CD4-positive, alpha-beta memory T cell (primary cell): Measurements from ENCODE around the gene DGKD. TPM values are rescaled to one million over a fixed set of nuclear protein-coding genes. Genes with fewer than 3 reads are reported as not detected.
A peak's percentile ranks its signal among the peaks of the same experiment; 100 is the strongest.

Experiments used
- CTCF ChIA-PET: fragments of 350-600 bp; sonication (Branson Sonifier 250); formaldehyde crosslinking; loops from one replicate; lab custom pipeline; 2021; ENCODE audit warnings: inconsistent platforms; ENCODE audit not compliant: partially characterized antibody; lab: Charles Lee
- POLR2A ChIA-PET: fragments of 350-600 bp; sonication (Branson Sonifier 250); formaldehyde crosslinking; loops from one replicate; lab custom pipeline; 2021; ENCODE audit not compliant: partially characterized antibody; lab: Charles Lee
- DNase-seq, 5 donors: peaks; one replicate each; pipeline versions ENCODE4 v3.0.0 to v3.0.0-alpha.2; 2020 to 2022; ENCODE audit warnings: mixed read lengths in 1 of 5
- H3K27ac ChIP-seq: one replicate; pipeline ENCODE4 v1.7.0; 2013; ENCODE audit warnings: low read depth, low read length
- H3K27me3 ChIP-seq: 2 replicates; pipeline ENCODE4 v1.7.0; 2013; ENCODE audit warnings: mild to moderate bottlenecking, low read length, moderate library complexity; ENCODE audit not compliant: insufficient read depth
- H3K36me3 ChIP-seq: 2 replicates; pipeline ENCODE4 v1.7.0; 2013; ENCODE audit warnings: mild to moderate bottlenecking, low read length, moderate library complexity; ENCODE audit not compliant: insufficient read depth
- H3K4me1 ChIP-seq: 2 replicates; pipeline ENCODE4 v1.7.0; 2013; ENCODE audit warnings: mild to moderate bottlenecking, low read length, moderate library complexity; ENCODE audit not compliant: insufficient read depth
- H3K4me3 ChIP-seq, 2 donors: one replicate each; pipeline ENCODE4 v1.7.0; 2013; ENCODE audit warnings: low read length in 2 of 2, mild to moderate bottlenecking in 1 of 2
- H3K9me3 ChIP-seq, 2 donors: one replicate each; pipeline ENCODE4 v1.7.0; 2013; ENCODE audit warnings: low read length in 2 of 2, control low read depth in 1 of 2; ENCODE audit not compliant: control insufficient read depth in 1 of 2
- H3K27ac Mint-ChIP-seq, 7 donors: one replicate each; pipeline ENCODE4 v1.8.0; 2020 to 2021; ENCODE audit warnings: mixed read lengths in 7 of 7, mild to moderate bottlenecking in 6 of 7, inconsistent platforms in 3 of 7, moderate library complexity in 3 of 7
- H3K27me3 Mint-ChIP-seq, 2 donors: one replicate each; pipeline ENCODE4 v1.8.0; 2020 to 2021; ENCODE audit warnings: mixed read lengths in 2 of 2
- H3K36me3 Mint-ChIP-seq, 2 donors: one replicate each; pipeline ENCODE4 v1.8.0; 2020 to 2021; ENCODE audit warnings: mixed read lengths in 2 of 2, inconsistent platforms in 1 of 2, mild to moderate bottlenecking in 1 of 2
- H3K4me1 Mint-ChIP-seq, 4 donors: one replicate each; pipeline ENCODE4 v1.8.0; 2020 to 2021; ENCODE audit warnings: mixed read lengths in 4 of 4, mild to moderate bottlenecking in 1 of 4
- H3K4me3 Mint-ChIP-seq, 8 donors: one replicate each; pipeline ENCODE4 v1.8.0; 2020 to 2021; ENCODE audit warnings: mixed read lengths in 8 of 8, mild to moderate bottlenecking in 7 of 8, moderate library complexity in 6 of 8, inconsistent platforms in 3 of 8
- H3K9me3 Mint-ChIP-seq, 8 donors: one replicate each; pipeline ENCODE4 v1.8.0; 2020 to 2021; ENCODE audit warnings: mixed read lengths in 8 of 8, mild to moderate bottlenecking in 5 of 8, inconsistent platforms in 3 of 8, moderate library complexity in 1 of 8
- intact Hi-C: fragments of 100-400 bp; cut with micrococcal nuclease; formaldehyde crosslinking; loops from one replicate; pipeline ENCODE4 v1.15.1; 2023
- polyA plus RNA-seq, 2 donors: library from polyadenylated mRNA; unstranded; fragments of 300-500 nt; fragmentation: Illumina TruSeq; gene quantifications; one replicate each; pipeline ENCODE4 v1.2.3, GENCODE V29; 2021
- total RNA-seq, 2 experiments: library from RNA; stranded (reverse); gene quantifications; one replicate each; pipeline ENCODE4 v1.2.3, GENCODE V29; 2021

Gene DGKD
- total and polyA plus RNA-seq, 4 experiments from 2014 or later: 8.9 to 136 (median 78.8) TPM

- H3K4me3 Mint-ChIP-seq: no peak overlapping the region
- H3K27me3 Mint-ChIP-seq: no peaks in the 10 kb centered on the region
- H3K9me3 Mint-ChIP-seq: peaks cover 0 to 6% (median 3%) of the 10 kb centered on the region in 8 donors
- Histone ChIP-seq H3K4me1 (peaks cover 6% of the 10 kb centered on the region), H3K27ac (no peak overlapping the region), H3K36me3 (peaks cover 6% of the 10 kb centered on the region), H3K4me3 (no peak overlapping the region), H3K27me3 (no peaks in the 10 kb centered on the region), H3K9me3 (no peaks in the 10 kb centered on the region)
- CTCF ChIA-PET: no interaction called here
- peaks cover 25 to 45% (median 34%) of the 10 kb centered on the region in 4 donors for H3K4me1 Mint-ChIP-seq
- H3K36me3 Mint-ChIP-seq: peaks cover 21 to 24% of the 10 kb centered on the region in 2 donors
- peak overlapping the region in 1 of 7 donors; percentile 19 for H3K27ac Mint-ChIP-seq
- DNase-seq: no peak
- intact Hi-C loops: no loop called here
- POLR2A ChIA-PET: no interaction called here
These were observed 13.3 kb downstream of the DGKD start for GRCh38 chr2:233367586-233367985.

GRCh38 chr2:233368756-233369155, 14.5 kb downstream of the DGKD start:
- ChIA-PET CTCF (no interaction called here), POLR2A (no interaction called here)
- Mint-ChIP-seq H3K27ac (peak overlapping the region in 3 of 7 donors; percentile 1 to 63 (median 19)), H3K9me3 (peaks cover 0 to 3% (median under 1%) of the 10 kb centered on the region in 8 donors), H3K4me3 (no peak overlapping the region), H3K4me1 (peaks cover 23 to 46% (median 33%) of the 10 kb centered on the region in 4 donors), H3K36me3 (peaks cover 23 to 28% of the 10 kb centered on the region in 2 donors), H3K27me3 (no peaks in the 10 kb centered on the region)
- Histone ChIP-seq H3K4me1 (peaks cover 6% of the 10 kb centered on the region), H3K27me3 (no peaks in the 10 kb centered on the region), H3K9me3 (no peaks in the 10 kb centered on the region), H3K36me3 (peaks cover 3% of the 10 kb centered on the region), H3K27ac (no peak overlapping the region), H3K4me3 (no peak overlapping the region)
- intact Hi-C loops: no loop called here
- no peak for DNase-seq

- peaks cover 6% of the 10 kb centered on the region for H3K4me1 ChIP-seq
- H3K4me1 Mint-ChIP-seq: peaks cover 21 to 41% (median 32%) of the 10 kb centered on the region in 4 donors
- H3K36me3 Mint-ChIP-seq: peaks cover 20 to 24% of the 10 kb centered on the region in 2 donors
- no peaks in the 10 kb centered on the region for H3K36me3 ChIP-seq
- ChIA-PET CTCF (interaction anchor here (0.9 kb wide), 1 partner anchor 16 kb away, joined by 4 read pairs; no protein-coding TSS in a partner anchor), POLR2A (no interaction called here)
- no peak overlapping the region for H3K27ac ChIP-seq
- DNase-seq: no peak
- no peaks in the 10 kb centered on the region for H3K9me3 Mint-ChIP-seq
- intact Hi-C loops: no loop called here
- H3K4me3 ChIP-seq: no peak overlapping the region
- no peak overlapping the region for H3K4me3 Mint-ChIP-seq
- H3K9me3 ChIP-seq: no peaks in the 10 kb centered on the region
- H3K27me3 Mint-ChIP-seq: no peaks in the 10 kb centered on the region
- H3K27me3 ChIP-seq: no peaks in the 10 kb centered on the region
- peak overlapping the region in 2 of 7 donors; percentile 55 to 69 for H3K27ac Mint-ChIP-seq
These were observed 15.2 kb downstream of the DGKD start for GRCh38 chr2:233369462-233369861.

GRCh38 chr2:233369897-233370685, 15.8 kb downstream of the DGKD start:
- Mint-ChIP-seq H3K27ac (peak overlapping the region in 3 of 7 donors; percentile 10 to 69 (median 55)), H3K9me3 (no peaks in the 10 kb centered on the region), H3K4me1 (peaks cover 20 to 39% (median 29%) of the 10 kb centered on the region in 4 donors), H3K27me3 (no peaks in the 10 kb centered on the region), H3K4me3 (no peak overlapping the region), H3K36me3 (peaks cover 17 to 22% of the 10 kb centered on the region in 2 donors)
- Histone ChIP-seq H3K27me3 (no peaks in the 10 kb centered on the region), H3K27ac (no peak overlapping the region), H3K4me1 (peaks cover 6% of the 10 kb centered on the region), H3K4me3 (no peak overlapping the region), H3K36me3 (no peaks in the 10 kb centered on the region), H3K9me3 (no peaks in the 10 kb centered on the region)
- intact Hi-C loops: no loop called here
- POLR2A ChIA-PET: no interaction called here
- CTCF ChIA-PET: interaction anchor here (0.9 kb wide), 1 partner anchor 17 kb away, joined by 4 read pairs; no protein-coding TSS in a partner anchor
- no peak for DNase-seq

- Mint-ChIP-seq H3K4me1 (peaks cover 15 to 33% (median 24%) of the 10 kb centered on the region in 4 donors), H3K27ac (peak overlapping the region in 2 of 7 donors; percentile 42 to 47), H3K9me3 (no peaks in the 10 kb centered on the region), H3K27me3 (no peaks in the 10 kb centered on the region), H3K36me3 (peaks cover 22 to 26% of the 10 kb centered on the region in 2 donors), H3K4me3 (no peak overlapping the region)
- H3K9me3 ChIP-seq: no peaks in the 10 kb centered on the region
- peaks cover under 1% of the 10 kb centered on the region for H3K4me1 ChIP-seq
- H3K27me3 ChIP-seq: no peaks in the 10 kb centered on the region
- no peaks in the 10 kb centered on the region for H3K36me3 ChIP-seq
- DNase-seq: no peak
- intact Hi-C loops: no loop called here
- no peak overlapping the region for H3K27ac ChIP-seq
- POLR2A ChIA-PET: no interaction called here
- no peak overlapping the region for H3K4me3 ChIP-seq
- CTCF ChIA-PET: interaction anchor here (0.9 to 1.9 kb wide), 2 partner anchors 14 to 20 kb away, joined by 3 to 5 read pairs; no protein-coding TSS in a partner anchor
These were observed 17.3 kb downstream of the DGKD start for GRCh38 chr2:233371641-233372040.

GRCh38 chr2:233372855-233373254, 18.6 kb downstream of the DGKD start:
- Mint-ChIP-seq H3K36me3 (peaks cover 32 to 33% of the 10 kb centered on the region in 2 donors), H3K4me1 (peaks cover 16 to 30% (median 24%) of the 10 kb centered on the region in 4 donors)

GRCh38 chr2:233373316-233373715, 19.0 kb downstream of the DGKD start:
- intact Hi-C loops: no loop called here
- H3K27ac ChIP-seq: no peak overlapping the region
- no peaks in the 10 kb centered on the region for H3K9me3 ChIP-seq
- peaks cover 16 to 30% (median 23%) of the 10 kb centered on the region in 4 donors for H3K4me1 Mint-ChIP-seq
- peak overlapping the region in 4 of 7 donors; percentile 20 to 84 (median 60) for H3K27ac Mint-ChIP-seq
- no peak overlapping the region for H3K4me3 Mint-ChIP-seq
- POLR2A ChIA-PET: interaction anchor here (2.0 kb wide), 1 partner anchor 12 kb away, joined by 5 read pairs; no protein-coding TSS in a partner anchor
- no peak overlapping the region for H3K4me3 ChIP-seq
- no peaks in the 10 kb centered on the region for H3K27me3 Mint-ChIP-seq
- H3K36me3 ChIP-seq: no peaks in the 10 kb centered on the region
- no peak for DNase-seq
- CTCF ChIA-PET: interaction anchor here (1.0 to 1.5 kb wide), 2 partner anchors 20 to 71 kb away, joined by 3 to 5 read pairs; no protein-coding TSS in a partner anchor
- peaks cover 32 to 33% of the 10 kb centered on the region in 2 donors for H3K36me3 Mint-ChIP-seq
- no peaks in the 10 kb centered on the region for H3K4me1 ChIP-seq
- no peaks in the 10 kb centered on the region for H3K9me3 Mint-ChIP-seq
- H3K27me3 ChIP-seq: no peaks in the 10 kb centered on the region

More at GRCh38 chr2:233372855-233373254, 18.6 kb downstream of the DGKD start:
- no peak for DNase-seq
- ChIA-PET CTCF (interaction anchor here (0.9 to 1.9 kb wide), 4 partner anchors 15 to 71 kb away, joined by 3 to 5 read pairs (median 4); no protein-coding TSS in a partner anchor), POLR2A (interaction anchor here (2.0 kb wide), 1 partner anchor 13 kb away, joined by 5 read pairs; no protein-coding TSS in a partner anchor)
- Histone ChIP-seq H3K27me3 (no peaks in the 10 kb centered on the region), H3K36me3 (no peaks in the 10 kb centered on the region), H3K4me3 (no peak overlapping the region), H3K9me3 (no peaks in the 10 kb centered on the region), H3K27ac (no peak overlapping the region), H3K4me1 (no peaks in the 10 kb centered on the region)
- intact Hi-C loops: no loop called here
- H3K27me3 Mint-ChIP-seq: no peaks in the 10 kb centered on the region
- no peaks in the 10 kb centered on the region for H3K9me3 Mint-ChIP-seq
- peak overlapping the region in 4 of 7 donors; percentile 20 to 84 (median 60) for H3K27ac Mint-ChIP-seq
- H3K4me3 Mint-ChIP-seq: no peak overlapping the region
